UCSD-AML1 (cell line): ENCODE results near the gene PANK1.

Experiments used
- DNase-seq: peaks from one replicate; lab custom pipeline; 2025; ENCODE audit not compliant: unreplicated experiment; lab: John Stamatoyannopoulos, UW

Gene PANK1

GRCh38 chr10:89540420-89540949 lies 104.6 kb downstream of the PANK1 start:
- no peak for DNase-seq

GRCh38 chr10:89537364-89537763 lies 107.7 kb downstream of the PANK1 start:
- DNase-seq, result no peak

GRCh38 chr10:89536013-89536354 lies 109.1 kb downstream of the PANK1 start:
- DNase-seq, result no peak

GRCh38 chr10:89535171-89536012 lies 109.7 kb downstream of the PANK1 start, which contains the start of gene SLC16A12:
TSS of gene SLC16A12 (minus strand) at chr10:89535594. CDS start at chr10:89462578, 73,016 bp downstream.
- DNase-seq, result no peak

GRCh38 chr10:89534826-89535166 lies 110.2 kb downstream of the PANK1 start:
- no peak for DNase-seq
